Activated T-cell treated with anti-CD3 and anti-CD28 coated beads, Interleukin-2, amount 50 U/mL, for 72 hours (primary cell): ENCODE measurements around the gene RDH12. TPM values are rescaled to one million over a fixed set of nuclear protein-coding genes. Genes with fewer than 3 reads are reported as not detected.
"Not testable (repeated sequence)": the region's sequence is repeated elsewhere in the genome, so short reads cannot be mapped to it uniquely, and the experiment has no call there.

Experiments
- ATAC-seq, 2 donors: fragments of 150-1000 bp; cut with Tn5 transposase; replicated peaks in 1 of 2; 2 replicates each; pipeline ENCODE4 v1.10.0; 2021; ENCODE audit warnings: moderate library complexity in 2 of 2, mild to moderate bottlenecking in 1 of 2
- DNase-seq, 2 donors: peaks; one replicate each; pipeline ENCODE4 v3.0.0; 2021 to 2022; ENCODE audit warnings: mixed read lengths in 1 of 2
- H3K27ac Mint-ChIP-seq: one replicate; pipeline ENCODE4 v1.8.0; 2022; ENCODE audit warnings: mild to moderate bottlenecking, moderate library complexity, mixed read lengths
- H3K27me3 Mint-ChIP-seq: one replicate; pipeline ENCODE4 v1.8.0; 2022; ENCODE audit warnings: low read depth, mixed read lengths
- H3K36me3 Mint-ChIP-seq, 2 donors: one replicate each; pipeline ENCODE4 v1.8.0; 2022; ENCODE audit warnings: mixed read lengths in 2 of 2, mild to moderate bottlenecking in 1 of 2; ENCODE audit not compliant: insufficient read depth in 2 of 2
- H3K4me1 Mint-ChIP-seq: one replicate; pipeline ENCODE4 v1.8.0; 2022; ENCODE audit warnings: low read depth, mixed read lengths
- H3K4me3 Mint-ChIP-seq, 2 donors: one replicate each; pipeline ENCODE4 v1.8.0; 2022; ENCODE audit warnings: mild to moderate bottlenecking in 2 of 2, mixed read lengths in 2 of 2, moderate library complexity in 2 of 2
- H3K9me3 Mint-ChIP-seq, 2 donors: one replicate each; pipeline ENCODE4 v1.8.0; 2022; ENCODE audit warnings: mixed read lengths in 2 of 2
- total RNA-seq, 2 donors: library from RNA; stranded (reverse); gene quantifications; one replicate each; pipeline ENCODE4 v1.2.3, GENCODE V29; 2022

Gene RDH12
- not detected for total RNA-seq

DNA sequence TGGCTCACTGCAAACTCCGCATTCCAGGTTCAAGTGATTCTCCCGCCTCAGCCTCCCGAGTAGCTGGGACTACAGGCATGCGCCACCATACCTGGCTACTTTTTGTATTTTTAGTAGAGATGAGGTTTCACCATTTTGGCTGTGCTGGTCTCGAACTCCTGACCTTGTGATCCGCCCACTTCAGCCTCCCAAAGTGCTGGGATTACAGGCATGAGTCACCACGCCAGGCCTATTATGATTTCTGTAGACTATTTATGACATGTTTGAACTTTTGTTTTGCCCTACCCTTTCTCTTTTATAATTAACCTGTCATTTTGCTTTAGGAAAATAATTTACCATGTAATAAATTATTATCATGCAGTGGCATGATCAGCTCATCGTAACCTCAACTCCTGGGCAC is at the start of gene RDH12:
Gene RDH12 (plus strand): TSS at position 395 of the 400 bp plus-strand sequence. CDS start 20,757 bp downstream, outside the sequence.
- H3K36me3 Mint-ChIP-seq, H3K27ac Mint-ChIP-seq, ATAC-seq, H3K4me3 Mint-ChIP-seq, H3K9me3 Mint-ChIP-seq, DNase-seq: not testable (repeated sequence)
- Mint-ChIP-seq H3K4me1 (peaks cover 14% of the 10 kb centered on the region), H3K27me3 (peaks cover 11% of the 10 kb centered on the region)

GRCh38 chr14:67652189-67652588 is 49.5 kb upstream of the RDH12 start:
- H3K27ac Mint-ChIP-seq, result no peak overlapping the region
- no peaks in the 10 kb centered on the region for H3K4me1 Mint-ChIP-seq
- H3K27me3 Mint-ChIP-seq, result no peaks in the 10 kb centered on the region
- DNase-seq (no peak), ATAC-seq (peak; percentile 32 to 62)
- H3K36me3 Mint-ChIP-seq, result peaks cover 4 to 14% of the 10 kb centered on the region in 2 donors
- H3K4me3 Mint-ChIP-seq, result no peak overlapping the region
- H3K9me3 Mint-ChIP-seq, result no peaks in the 10 kb centered on the region

DNA sequence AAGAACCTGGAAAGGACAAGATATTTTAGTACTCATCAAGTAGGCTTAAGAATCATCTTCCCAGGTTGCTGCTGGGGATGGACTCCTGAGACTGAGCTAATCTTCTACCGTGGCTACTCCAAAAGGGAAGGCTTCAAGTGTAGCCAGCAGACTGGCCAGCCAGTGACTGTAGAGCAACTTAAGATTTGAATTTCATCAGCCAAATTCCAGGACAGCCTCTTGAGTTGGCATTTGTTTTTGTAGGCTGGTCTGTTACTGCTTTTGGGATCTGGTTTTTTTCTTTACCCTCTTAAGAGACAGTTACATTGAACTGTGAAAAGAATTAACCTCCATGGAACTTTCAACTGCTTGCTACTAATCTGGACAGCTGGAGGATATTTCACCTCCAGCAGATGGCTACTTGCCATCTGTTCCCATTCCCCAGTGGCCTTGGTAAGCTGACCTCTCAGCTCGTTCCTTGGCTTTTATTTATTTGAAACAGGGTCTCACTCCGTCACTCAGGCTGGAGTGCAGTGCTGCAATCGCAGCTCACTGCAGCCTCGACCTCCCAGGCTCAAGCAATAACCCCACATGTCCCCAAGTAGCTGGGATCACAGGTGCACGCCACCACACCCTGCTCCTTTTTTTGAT is 47.9 kb upstream of the RDH12 start:
- Mint-ChIP-seq H3K27ac (no peak overlapping the region), H3K4me1 (no peaks in the 10 kb centered on the region), H3K36me3 (peaks cover 5 to 17% of the 10 kb centered on the region in 2 donors), H3K27me3 (no peaks in the 10 kb centered on the region), H3K4me3 (no peak overlapping the region), H3K9me3 (no peaks in the 10 kb centered on the region)
- DNase-seq (no peak), ATAC-seq (no peak)

GRCh38 chr14:67663633-67664032 is 38.1 kb upstream of the RDH12 start:
- Mint-ChIP-seq H3K27ac (no peak overlapping the region), H3K4me1 (peaks cover 34% of the 10 kb centered on the region), H3K9me3 (no peaks in the 10 kb centered on the region), H3K27me3 (no peaks in the 10 kb centered on the region), H3K36me3 (peaks cover under 1 to 4% of the 10 kb centered on the region in 2 donors), H3K4me3 (no peak overlapping the region)
- no peak for DNase-seq
- no peak for ATAC-seq

GRCh38 chr14:67665868-67666267 is 35.8 kb upstream of the RDH12 start:
- H3K4me1 Mint-ChIP-seq, result peaks cover 41% of the 10 kb centered on the region
- DNase-seq, result no peak
- no peaks in the 10 kb centered on the region for H3K9me3 Mint-ChIP-seq
- peak in 1 of 2 donors; percentile 21 for ATAC-seq
- H3K36me3 Mint-ChIP-seq, result no peaks in the 10 kb centered on the region
- H3K4me3 Mint-ChIP-seq, result peak overlapping the region in 1 of 2 donors; percentile 54
- H3K27me3 Mint-ChIP-seq, result no peaks in the 10 kb centered on the region
- H3K27ac Mint-ChIP-seq, result peak overlapping the region; percentile 87

DNA sequence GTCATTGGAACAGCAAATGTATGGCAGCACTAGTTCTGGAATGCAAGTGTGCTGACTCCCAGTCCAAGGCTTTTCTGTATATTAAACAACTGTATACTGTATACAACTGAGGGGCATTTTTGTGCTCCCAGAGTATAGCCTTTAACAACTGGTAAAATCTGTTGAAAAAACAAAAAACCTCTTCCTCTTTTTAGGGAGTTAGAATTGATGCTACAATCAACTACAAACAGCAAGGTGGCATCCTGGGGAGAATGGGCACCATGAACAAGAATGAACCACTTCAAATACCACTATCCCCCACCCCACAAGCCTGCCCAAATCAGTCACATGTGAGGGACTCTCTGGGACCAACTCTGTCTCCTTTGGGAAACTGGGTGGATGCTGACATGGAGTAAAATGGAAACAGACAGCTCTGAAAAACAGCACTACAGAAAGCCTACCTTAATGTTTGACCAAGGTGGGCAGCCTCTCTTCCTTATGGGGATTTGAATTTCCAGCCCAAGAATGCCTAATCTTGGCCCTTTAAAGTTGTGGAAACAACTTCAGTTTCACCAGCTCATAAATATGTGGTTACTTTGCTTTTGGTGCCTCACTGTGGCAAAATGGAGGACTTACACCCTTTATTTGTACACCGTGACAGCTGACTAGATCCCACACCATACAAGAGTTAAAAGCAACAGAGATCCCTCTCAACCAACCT is 34.8 kb upstream of the RDH12 start:
- ATAC-seq (peak; percentile 75 to 82), DNase-seq (peak; percentile 25 to 45)
- H3K9me3 Mint-ChIP-seq, result no peaks in the 10 kb centered on the region
- peaks cover 48% of the 10 kb centered on the region for H3K4me1 Mint-ChIP-seq
- peak overlapping the region; percentile 87 for H3K27ac Mint-ChIP-seq
- H3K27me3 Mint-ChIP-seq, result no peaks in the 10 kb centered on the region
- H3K4me3 Mint-ChIP-seq, result peak overlapping the region in 1 of 2 donors; percentile 11
- no peaks in the 10 kb centered on the region for H3K36me3 Mint-ChIP-seq

- peak; percentile 23 to 43 for DNase-seq
- Mint-ChIP-seq H3K4me3 (peak overlapping the region in 1 of 2 donors; percentile 21), H3K4me1 (peaks cover 61% of the 10 kb centered on the region), H3K27me3 (no peaks in the 10 kb centered on the region), H3K27ac (peak overlapping the region; percentile 45), H3K9me3 (no peaks in the 10 kb centered on the region), H3K36me3 (no peaks in the 10 kb centered on the region)
- peak; percentile 68 to 71 for ATAC-seq
Observed at GRCh38 chr14:67668559-67668958, 33.1 kb upstream of the RDH12 start.

DNA sequence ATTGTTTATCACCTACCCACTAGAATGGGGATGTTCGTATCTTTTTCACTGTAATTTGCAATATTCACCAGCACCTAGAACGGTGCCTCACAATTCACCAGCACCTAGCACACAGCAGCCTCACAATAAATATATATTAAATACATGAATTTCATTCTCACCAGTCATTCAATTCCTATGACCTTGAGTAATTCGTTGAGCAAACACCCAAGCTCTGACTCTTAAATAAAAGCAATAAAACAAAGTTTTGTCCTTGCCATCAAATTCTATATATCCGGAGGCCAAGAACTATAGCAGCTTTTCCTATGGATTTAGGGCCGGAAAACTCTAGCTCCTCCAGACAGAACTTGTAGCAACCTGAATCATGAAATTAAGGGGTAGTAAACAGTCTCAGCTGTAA is 28.2 kb upstream of the RDH12 start:
- H3K27ac Mint-ChIP-seq, result peak overlapping the region; percentile 92

GRCh38 chr14:67674139-67674479 is 27.6 kb upstream of the RDH12 start:
- peaks cover 2 to 7% of the 10 kb centered on the region in 2 donors for H3K36me3 Mint-ChIP-seq
- peak overlapping the region; percentile 85 to 94 for H3K4me3 Mint-ChIP-seq
- H3K27me3 Mint-ChIP-seq, result no peaks in the 10 kb centered on the region
- peaks cover 33% of the 10 kb centered on the region for H3K4me1 Mint-ChIP-seq
- H3K27ac Mint-ChIP-seq, result peak overlapping the region; percentile 94
- H3K9me3 Mint-ChIP-seq, result no peaks in the 10 kb centered on the region
- peak; percentile 64 to 66 for DNase-seq
- peak; percentile 61 to 68 for ATAC-seq

More for the DNA sequence above, 28.2 kb upstream of the RDH12 start:
- DNase-seq, result no peak
- Mint-ChIP-seq H3K36me3 (peaks cover 2 to 7% of the 10 kb centered on the region in 2 donors), H3K4me3 (peak overlapping the region; percentile 85 to 94), H3K9me3 (no peaks in the 10 kb centered on the region), H3K4me1 (peaks cover 39% of the 10 kb centered on the region), H3K27me3 (no peaks in the 10 kb centered on the region)
- no peak for ATAC-seq

GRCh38 chr14:67674480-67675218 is 27.0 kb upstream of the RDH12 start, which contains the start of gene VTI1B:
TSS of gene VTI1B (minus strand) at chr14:67674632. CDS start at chr14:67674489, 143 bp downstream.
- DNase-seq (peak; percentile 81 to 85), ATAC-seq (peak; percentile 95 to 96)
- H3K27me3 Mint-ChIP-seq, result no peaks in the 10 kb centered on the region
- H3K9me3 Mint-ChIP-seq, result no peaks in the 10 kb centered on the region
- H3K4me1 Mint-ChIP-seq, result peaks cover 31% of the 10 kb centered on the region
- peak within 1 kb of the TSS; percentile 85 to 94 for H3K4me3 Mint-ChIP-seq
- peak within 1 kb of the TSS; percentile 94 for H3K27ac Mint-ChIP-seq
- peaks cover 2 to 8% of the 10 kb centered on the region in 2 donors for H3K36me3 Mint-ChIP-seq

- H3K36me3 Mint-ChIP-seq, result peaks cover 2 to 11% of the 10 kb centered on the region in 2 donors
- peaks cover 37% of the 10 kb centered on the region for H3K4me1 Mint-ChIP-seq
- H3K9me3 Mint-ChIP-seq, result no peaks in the 10 kb centered on the region
- no peaks in the 10 kb centered on the region for H3K27me3 Mint-ChIP-seq
- ATAC-seq, result no peak
- DNase-seq, result no peak
- peak overlapping the region; percentile 85 to 94 for H3K4me3 Mint-ChIP-seq
- peak overlapping the region; percentile 94 for H3K27ac Mint-ChIP-seq
Observed at GRCh38 chr14:67675219-67675582, 26.5 kb upstream of the RDH12 start.

DNA sequence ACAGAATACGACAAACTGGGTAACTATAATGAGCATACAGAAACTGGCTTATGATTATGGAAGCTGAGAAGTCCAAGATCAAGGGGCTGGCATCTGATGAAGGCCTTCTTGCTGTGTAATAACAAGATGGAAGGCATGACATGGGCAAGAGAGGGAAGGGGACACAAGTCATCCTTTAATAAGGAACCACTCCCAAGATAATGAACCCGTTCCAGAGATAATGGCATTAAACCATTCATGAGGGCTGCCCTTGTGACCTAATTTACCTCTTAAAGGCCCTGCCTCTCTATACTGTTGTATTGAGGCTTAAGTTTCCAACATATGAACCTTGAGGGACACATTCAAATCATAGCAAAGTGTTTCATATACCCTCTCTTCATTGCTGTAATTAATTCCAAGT is 22.7 kb upstream of the RDH12 start:
- H3K4me1 Mint-ChIP-seq, result peaks cover 24% of the 10 kb centered on the region
- H3K27ac Mint-ChIP-seq, result no peak overlapping the region
- DNase-seq (no peak), ATAC-seq (no peak)
- H3K4me3 Mint-ChIP-seq, result no peak overlapping the region
- peaks cover 2 to 16% of the 10 kb centered on the region in 2 donors for H3K36me3 Mint-ChIP-seq
- no peaks in the 10 kb centered on the region for H3K9me3 Mint-ChIP-seq
- no peaks in the 10 kb centered on the region for H3K27me3 Mint-ChIP-seq

DNA sequence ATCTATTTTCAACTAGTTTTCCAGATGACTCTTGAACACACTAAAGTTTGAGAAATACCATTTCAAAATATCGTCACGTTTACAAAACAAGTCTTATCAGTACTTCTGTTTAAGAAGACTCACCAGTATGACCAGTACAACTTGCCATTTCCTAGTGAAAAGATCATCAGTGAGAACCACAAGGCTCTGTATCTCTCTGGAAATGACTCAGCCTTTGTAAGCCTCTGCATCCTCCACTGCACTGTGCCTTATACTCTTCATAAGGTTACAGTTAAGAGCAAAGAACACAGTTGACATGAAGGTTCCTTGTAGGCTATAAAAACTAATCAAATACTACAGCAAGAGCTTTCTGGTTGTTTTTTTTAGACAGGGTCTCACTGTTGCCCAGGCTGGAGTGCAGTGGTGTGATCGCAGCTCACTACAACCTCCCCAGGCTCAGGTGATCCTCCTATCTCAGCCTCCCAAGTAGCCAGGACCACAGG is 21.5 kb upstream of the RDH12 start:
- peak overlapping the region in 1 of 2 donors; percentile 50 for H3K4me3 Mint-ChIP-seq
- DNase-seq, result peak; percentile 44 to 46
- H3K9me3 Mint-ChIP-seq, result no peaks in the 10 kb centered on the region
- ATAC-seq, result peak; percentile 100
- H3K4me1 Mint-ChIP-seq, result peaks cover 23% of the 10 kb centered on the region
- peak overlapping the region; percentile 72 for H3K27ac Mint-ChIP-seq
- H3K36me3 Mint-ChIP-seq, result peaks cover 2 to 16% of the 10 kb centered on the region in 2 donors
- no peaks in the 10 kb centered on the region for H3K27me3 Mint-ChIP-seq
